KMS-11 (cell line): ENCODE data around the gene KIF1C.

ENCODE experiments used
- H2AFZ ChIP-seq: fragments of 200-600 bp; sonication (generic); 2 replicates; pipeline ENCODE4 v1.6.1; 2016; ENCODE audit warnings: antibody characterized with exemption, mixed run types, low read depth
- H3K27ac ChIP-seq: fragments of 200-600 bp; sonication (generic); 2 replicates; pipeline ENCODE4 v1.6.1; 2016; ENCODE audit warnings: mild to moderate bottlenecking, mixed run types
- H3K27me3 ChIP-seq: fragments of 200-600 bp; sonication (generic); 2 replicates; pipeline ENCODE4 v1.6.1; 2017; ENCODE audit warnings: mild to moderate bottlenecking, low read depth, mixed run types, moderate library complexity; ENCODE audit not compliant: insufficient read depth
- H3K36me3 ChIP-seq: fragments of 200-600 bp; sonication (generic); 2 replicates; pipeline ENCODE4 v1.6.1; 2017; ENCODE audit warnings: mild to moderate bottlenecking, mixed run types; ENCODE audit not compliant: insufficient read depth
- H3K4me1 ChIP-seq: fragments of 200-600 bp; sonication (generic); 2 replicates; pipeline ENCODE4 v1.6.1; 2016; ENCODE audit warnings: mild to moderate bottlenecking, low read depth, mixed run types; ENCODE audit not compliant: poor library complexity, severe bottlenecking
- H3K4me2 ChIP-seq: fragments of 200-600 bp; sonication (generic); 2 replicates; pipeline ENCODE4 v1.7.0; 2016; ENCODE audit warnings: mild to moderate bottlenecking, mixed run types
- H3K4me3 ChIP-seq: fragments of 200-600 bp; sonication (generic); IDR thresholded peaks from 2 replicates; pipeline ENCODE4 v1.6.1; 2017; ENCODE audit warnings: low read depth, low read length, mixed read lengths; ENCODE audit not compliant: insufficient read depth
- H3K79me2 ChIP-seq: fragments of 200-600 bp; sonication (generic); 2 replicates; pipeline ENCODE4 v1.6.1; 2016; ENCODE audit warnings: low read depth, mixed run types; ENCODE audit not compliant: insufficient read depth
- H3K9ac ChIP-seq: fragments of 200-600 bp; sonication (generic); 2 replicates; pipeline ENCODE4 v1.6.1; 2016; ENCODE audit warnings: mild to moderate bottlenecking, mixed run types
- H4K20me1 ChIP-seq: fragments of 200-600 bp; sonication (generic); 2 replicates; pipeline ENCODE4 v1.6.1; 2016; ENCODE audit warnings: mild to moderate bottlenecking, mixed run types; ENCODE audit not compliant: insufficient read depth
- TF ChIP-seq, protein P1 (sequence below): fragments of 200-600 bp; sonication (generic); conservative IDR thresholded peaks from 2 replicates; pipeline ENCODE4 v1.6.1; 2017; ENCODE audit warnings: low read depth, mild to moderate bottlenecking, antibody characterized with exemption, low read length, moderate library complexity, mixed read lengths

The KIF1C gene

DNA sequence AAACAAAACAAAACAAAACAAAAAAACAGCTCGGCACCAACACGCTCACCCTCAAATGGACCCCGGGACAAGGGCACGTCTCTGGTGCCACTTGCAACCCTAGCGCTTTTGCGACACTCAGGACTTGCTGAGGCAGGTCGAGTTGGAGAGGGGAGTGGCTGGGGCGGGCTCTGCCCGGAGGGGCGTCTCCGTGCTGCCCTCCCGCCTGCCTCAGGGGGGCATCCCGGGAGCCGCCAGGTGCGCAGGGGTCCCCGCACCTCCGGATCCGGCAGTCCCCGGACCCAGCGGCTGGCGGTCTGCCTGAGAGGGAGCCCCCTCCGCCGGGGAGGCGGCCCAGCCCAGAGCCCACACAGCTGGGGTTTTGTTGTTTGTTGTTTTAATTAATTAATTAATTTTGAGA is 37.6 kb downstream of the KIF1C start, which contains the start of gene SLC52A1:
TSS of gene SLC52A1 (minus strand) at position 112 of the 400 bp plus-strand sequence. CDS start 820 bp downstream, outside the sequence.
- Histone ChIP-seq H3K4me2 (no peak within 1 kb of the TSS), H3K36me3 (no peaks in the 10 kb centered on the region), H3K4me1 (peaks cover 5% of the 10 kb centered on the region), H4K20me1 (no peaks in the 10 kb centered on the region), H3K4me3 (no peak within 1 kb of the TSS), H3K79me2 (no peaks in the 10 kb centered on the region), H3K27me3 (no peaks in the 10 kb centered on the region), H3K27ac (no peak within 1 kb of the TSS), H3K9ac (no peak within 1 kb of the TSS), H2AFZ (no peak within 1 kb of the TSS)
- TF ChIP-seq, protein P1, sequence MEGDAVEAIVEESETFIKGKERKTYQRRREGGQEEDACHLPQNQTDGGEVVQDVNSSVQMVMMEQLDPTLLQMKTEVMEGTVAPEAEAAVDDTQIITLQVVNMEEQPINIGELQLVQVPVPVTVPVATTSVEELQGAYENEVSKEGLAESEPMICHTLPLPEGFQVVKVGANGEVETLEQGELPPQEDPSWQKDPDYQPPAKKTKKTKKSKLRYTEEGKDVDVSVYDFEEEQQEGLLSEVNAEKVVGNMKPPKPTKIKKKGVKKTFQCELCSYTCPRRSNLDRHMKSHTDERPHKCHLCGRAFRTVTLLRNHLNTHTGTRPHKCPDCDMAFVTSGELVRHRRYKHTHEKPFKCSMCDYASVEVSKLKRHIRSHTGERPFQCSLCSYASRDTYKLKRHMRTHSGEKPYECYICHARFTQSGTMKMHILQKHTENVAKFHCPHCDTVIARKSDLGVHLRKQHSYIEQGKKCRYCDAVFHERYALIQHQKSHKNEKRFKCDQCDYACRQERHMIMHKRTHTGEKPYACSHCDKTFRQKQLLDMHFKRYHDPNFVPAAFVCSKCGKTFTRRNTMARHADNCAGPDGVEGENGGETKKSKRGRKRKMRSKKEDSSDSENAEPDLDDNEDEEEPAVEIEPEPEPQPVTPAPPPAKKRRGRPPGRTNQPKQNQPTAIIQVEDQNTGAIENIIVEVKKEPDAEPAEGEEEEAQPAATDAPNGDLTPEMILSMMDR, result no peak

DNA sequence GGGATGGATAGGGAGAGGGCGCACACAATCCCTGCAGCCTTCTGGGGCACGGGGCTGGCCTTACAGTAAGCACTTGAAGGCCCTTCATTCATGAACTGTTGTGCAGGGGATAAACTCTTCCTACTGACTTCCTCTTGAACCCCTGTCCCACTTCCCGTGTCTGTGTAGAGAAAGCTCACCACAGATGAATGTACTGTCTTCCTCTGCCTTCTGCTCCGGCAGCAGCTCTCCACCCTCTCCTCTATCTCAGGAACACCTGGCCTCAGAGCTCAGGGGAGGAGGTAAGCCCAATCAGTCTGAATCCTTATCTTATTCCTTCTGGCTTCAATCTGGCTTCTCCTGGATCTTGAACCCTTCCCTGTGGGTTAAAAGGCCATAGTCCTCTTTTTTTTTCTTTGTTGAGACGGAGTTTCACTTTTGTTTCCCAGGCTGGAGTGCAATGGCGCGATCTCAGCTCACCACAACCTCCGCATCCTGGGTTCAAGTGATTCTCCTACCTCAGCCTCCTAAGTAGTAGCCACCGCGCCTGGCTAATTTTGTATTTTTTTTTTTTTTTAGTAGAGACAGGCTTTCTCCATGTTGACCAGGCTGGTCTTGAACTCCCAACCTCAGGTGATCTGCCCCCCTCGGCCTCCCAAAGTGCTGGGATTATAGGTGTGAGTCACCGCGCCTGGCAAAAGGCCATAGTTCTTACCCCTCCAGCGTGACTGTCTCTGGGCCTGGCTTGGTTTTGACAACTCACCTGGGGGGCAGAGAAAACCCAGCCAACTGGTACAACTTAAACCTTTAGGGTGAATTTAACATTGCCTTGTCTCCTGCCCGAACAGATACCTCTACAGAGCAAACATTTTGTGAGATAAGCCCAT is 44.6 kb downstream of the KIF1C start:
- H3K4me2 ChIP-seq, result no peak overlapping the region
- no peaks in the 10 kb centered on the region for H3K27me3 ChIP-seq
- no peak overlapping the region for H3K9ac ChIP-seq
- TF ChIP-seq, protein P1, result no peak
- H4K20me1 ChIP-seq, result no peaks in the 10 kb centered on the region
- no peaks in the 10 kb centered on the region for H3K4me1 ChIP-seq
- H3K36me3 ChIP-seq, result no peaks in the 10 kb centered on the region
- no peak overlapping the region for H3K27ac ChIP-seq
- H3K79me2 ChIP-seq, result no peaks in the 10 kb centered on the region
- no peak overlapping the region for H2AFZ ChIP-seq
- H3K4me3 ChIP-seq, result no peak overlapping the region

DNA sequence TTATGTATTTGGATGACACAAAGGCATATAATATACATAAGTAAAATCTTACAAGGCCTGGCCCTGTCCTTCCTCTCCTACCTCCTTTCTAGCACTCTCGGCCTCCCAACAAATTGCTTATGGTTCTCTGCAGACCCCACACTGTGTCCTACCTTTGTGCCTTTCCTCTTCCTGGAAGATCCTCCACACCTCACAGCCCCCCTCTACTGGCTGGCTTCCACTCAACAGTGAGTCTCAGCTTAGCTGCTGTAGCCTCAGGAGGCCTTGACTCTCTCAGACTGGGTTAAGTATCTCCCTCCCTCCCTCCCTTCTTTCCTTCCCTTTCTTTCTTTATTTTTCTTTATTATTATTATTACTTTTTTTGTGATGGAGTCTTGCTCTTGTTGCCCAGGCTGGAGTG is 45.8 kb downstream of the KIF1C start:
- Histone ChIP-seq H3K27me3 (no peaks in the 10 kb centered on the region), H3K27ac (no peak overlapping the region), H3K79me2 (no peaks in the 10 kb centered on the region), H3K36me3 (no peaks in the 10 kb centered on the region), H3K4me3 (no peak overlapping the region), H3K4me2 (no peak overlapping the region), H3K4me1 (no peaks in the 10 kb centered on the region), H4K20me1 (no peaks in the 10 kb centered on the region), H3K9ac (no peak overlapping the region), H2AFZ (no peak overlapping the region)
- TF ChIP-seq, protein P1, result no peak

DNA sequence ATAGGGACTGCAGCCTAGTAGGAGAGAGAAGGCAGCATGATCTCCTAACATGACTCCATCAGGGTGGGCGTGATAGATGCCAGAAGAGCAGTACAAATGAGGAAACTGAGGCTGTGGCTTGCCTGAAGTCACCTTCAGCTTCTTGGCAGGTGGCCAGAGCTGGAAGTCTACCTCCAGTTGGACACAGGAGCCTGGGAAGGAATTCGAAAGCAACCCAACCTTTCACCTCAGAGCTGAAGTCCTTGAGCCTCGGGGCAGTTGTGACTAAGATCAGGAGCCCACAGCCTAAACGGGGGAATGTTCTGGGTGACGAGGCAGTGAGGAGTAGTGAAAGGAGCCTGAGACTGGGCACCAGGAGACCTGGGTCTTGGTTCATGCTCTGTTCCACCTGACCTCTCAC is 46.9 kb downstream of the KIF1C start:
- Histone ChIP-seq H4K20me1 (no peaks in the 10 kb centered on the region), H3K79me2 (no peaks in the 10 kb centered on the region), H3K27ac (no peak overlapping the region), H2AFZ (no peak overlapping the region), H3K27me3 (no peaks in the 10 kb centered on the region), H3K36me3 (no peaks in the 10 kb centered on the region), H3K4me2 (no peak overlapping the region), H3K9ac (no peak overlapping the region), H3K4me3 (no peak overlapping the region), H3K4me1 (no peaks in the 10 kb centered on the region)
- TF ChIP-seq, protein P1, result no peak
